HFF-Myc (cell line): ENCODE data around the gene NFS1.

ENCODE experiments used
- DNase-seq: peaks from one replicate; pipeline ENCODE4 v3.0.0-alpha.2; 2011; ENCODE audit warnings: low read depth; ENCODE audit errors: extremely low read depth
- H3K4me3 ChIP-seq: replicated peaks from 2 replicates; pipeline ENCODE4 v1.5.1; 2011; ENCODE audit warnings: low read depth, mild to moderate bottlenecking, control low read depth, low read length
- TF ChIP-seq, protein P1 (sequence below): IDR thresholded peaks from 2 replicates; pipeline ENCODE4 v1.5.1; 2012; ENCODE audit warnings: mild to moderate bottlenecking, low read depth, low read length, control low read depth; ENCODE audit errors: missing control alignments

The NFS1 gene

DNA sequence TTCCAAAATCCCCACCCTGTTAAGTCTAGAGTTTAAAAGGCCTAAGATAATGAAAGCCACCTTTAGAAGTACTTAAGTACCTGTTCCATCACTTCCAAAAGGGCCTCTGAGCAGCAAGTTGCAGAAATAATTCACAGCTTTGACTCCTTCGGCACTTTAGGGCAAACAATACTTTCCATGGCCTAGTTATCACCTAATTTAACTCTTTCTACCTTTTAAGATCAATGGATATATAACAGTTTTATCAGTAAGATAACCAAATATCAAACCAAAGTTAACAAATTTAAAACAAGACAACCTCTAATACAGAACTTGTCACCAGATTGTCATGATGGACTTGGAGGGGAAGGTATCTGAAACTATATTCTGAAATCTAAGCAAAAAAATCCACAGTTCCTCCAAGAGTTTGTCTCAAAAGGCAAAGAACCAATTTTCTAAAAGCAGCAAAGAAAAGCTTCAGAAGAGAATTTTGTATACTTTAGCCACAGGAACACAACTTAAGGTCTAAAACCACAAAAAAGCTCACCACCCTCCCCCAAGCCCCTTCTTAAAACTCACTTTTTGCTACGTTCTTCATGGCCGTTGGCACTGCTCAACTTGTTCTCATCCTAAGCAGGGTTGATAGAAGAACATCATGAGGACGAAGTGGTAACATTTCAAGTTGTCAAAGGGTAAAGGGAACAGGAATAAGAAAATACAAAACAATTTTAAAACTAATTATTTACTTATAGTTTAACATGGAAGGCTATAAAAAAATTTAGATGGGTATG lies 39.4 kb upstream of the NFS1 start:
- peak overlapping the region; percentile 92 for H3K4me3 ChIP-seq
- DNase-seq = no peak
- TF ChIP-seq, protein P1, sequence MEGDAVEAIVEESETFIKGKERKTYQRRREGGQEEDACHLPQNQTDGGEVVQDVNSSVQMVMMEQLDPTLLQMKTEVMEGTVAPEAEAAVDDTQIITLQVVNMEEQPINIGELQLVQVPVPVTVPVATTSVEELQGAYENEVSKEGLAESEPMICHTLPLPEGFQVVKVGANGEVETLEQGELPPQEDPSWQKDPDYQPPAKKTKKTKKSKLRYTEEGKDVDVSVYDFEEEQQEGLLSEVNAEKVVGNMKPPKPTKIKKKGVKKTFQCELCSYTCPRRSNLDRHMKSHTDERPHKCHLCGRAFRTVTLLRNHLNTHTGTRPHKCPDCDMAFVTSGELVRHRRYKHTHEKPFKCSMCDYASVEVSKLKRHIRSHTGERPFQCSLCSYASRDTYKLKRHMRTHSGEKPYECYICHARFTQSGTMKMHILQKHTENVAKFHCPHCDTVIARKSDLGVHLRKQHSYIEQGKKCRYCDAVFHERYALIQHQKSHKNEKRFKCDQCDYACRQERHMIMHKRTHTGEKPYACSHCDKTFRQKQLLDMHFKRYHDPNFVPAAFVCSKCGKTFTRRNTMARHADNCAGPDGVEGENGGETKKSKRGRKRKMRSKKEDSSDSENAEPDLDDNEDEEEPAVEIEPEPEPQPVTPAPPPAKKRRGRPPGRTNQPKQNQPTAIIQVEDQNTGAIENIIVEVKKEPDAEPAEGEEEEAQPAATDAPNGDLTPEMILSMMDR = no peak

DNA sequence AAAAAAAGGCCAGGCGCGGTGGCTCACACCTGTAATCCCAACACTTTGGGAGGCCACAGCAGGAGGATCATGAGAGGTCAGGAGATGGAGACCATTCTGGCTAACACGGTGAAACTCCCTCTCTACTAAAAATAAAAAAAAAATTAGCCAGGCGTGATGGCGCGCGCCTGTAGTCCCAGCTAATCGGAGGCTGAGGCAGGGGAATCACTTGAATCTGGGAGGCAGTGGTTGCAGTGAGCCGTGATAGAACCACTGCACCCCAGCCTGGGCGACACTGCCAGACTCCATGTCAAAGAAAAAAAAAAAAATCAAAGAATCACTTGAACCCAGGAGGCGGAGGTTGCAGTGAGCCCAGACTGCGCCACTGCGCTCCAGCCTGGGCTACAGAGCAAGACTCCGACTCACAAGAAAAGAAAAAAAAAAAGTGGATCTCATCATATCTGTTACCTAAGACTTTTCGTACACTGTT lies 38.7 kb upstream of the NFS1 start:
- TF ChIP-seq, protein P1 = no peak
- peak overlapping the region; percentile 92 for H3K4me3 ChIP-seq
- no peak for DNase-seq

DNA sequence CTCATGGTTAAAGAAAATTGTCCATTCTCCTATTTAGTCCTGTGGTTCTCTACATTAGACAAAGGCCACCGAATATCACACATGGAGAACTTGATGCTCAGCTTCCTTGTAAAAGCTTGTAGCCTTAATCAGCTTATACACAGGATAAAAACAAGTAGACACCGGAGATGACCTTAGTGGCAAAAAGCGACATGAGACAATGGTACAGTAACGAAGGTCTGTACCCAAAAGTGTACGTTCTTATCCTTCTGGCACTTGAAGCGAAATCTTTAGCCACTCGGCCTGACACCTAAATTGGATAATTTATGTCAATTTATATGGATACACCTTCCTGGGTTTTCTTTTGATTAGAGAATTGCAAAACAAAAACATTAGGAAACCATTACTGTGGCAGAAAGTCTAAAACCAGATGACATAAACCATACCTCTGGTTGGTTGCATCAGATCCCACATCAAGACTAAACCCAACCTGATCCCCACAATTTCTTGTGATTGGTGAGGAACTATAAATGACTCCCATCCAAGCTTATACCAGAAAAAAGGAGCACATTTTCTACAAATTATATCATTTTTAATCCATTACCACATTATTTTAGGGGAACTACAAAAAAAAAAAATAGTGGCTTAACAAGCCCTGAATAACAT lies 36.8 kb upstream of the NFS1 start:
- DNase-seq = no peak
- TF ChIP-seq, protein P1 = no peak
- no peak overlapping the region; the same call in 1 of the 2 replicates for H3K4me3 ChIP-seq

DNA sequence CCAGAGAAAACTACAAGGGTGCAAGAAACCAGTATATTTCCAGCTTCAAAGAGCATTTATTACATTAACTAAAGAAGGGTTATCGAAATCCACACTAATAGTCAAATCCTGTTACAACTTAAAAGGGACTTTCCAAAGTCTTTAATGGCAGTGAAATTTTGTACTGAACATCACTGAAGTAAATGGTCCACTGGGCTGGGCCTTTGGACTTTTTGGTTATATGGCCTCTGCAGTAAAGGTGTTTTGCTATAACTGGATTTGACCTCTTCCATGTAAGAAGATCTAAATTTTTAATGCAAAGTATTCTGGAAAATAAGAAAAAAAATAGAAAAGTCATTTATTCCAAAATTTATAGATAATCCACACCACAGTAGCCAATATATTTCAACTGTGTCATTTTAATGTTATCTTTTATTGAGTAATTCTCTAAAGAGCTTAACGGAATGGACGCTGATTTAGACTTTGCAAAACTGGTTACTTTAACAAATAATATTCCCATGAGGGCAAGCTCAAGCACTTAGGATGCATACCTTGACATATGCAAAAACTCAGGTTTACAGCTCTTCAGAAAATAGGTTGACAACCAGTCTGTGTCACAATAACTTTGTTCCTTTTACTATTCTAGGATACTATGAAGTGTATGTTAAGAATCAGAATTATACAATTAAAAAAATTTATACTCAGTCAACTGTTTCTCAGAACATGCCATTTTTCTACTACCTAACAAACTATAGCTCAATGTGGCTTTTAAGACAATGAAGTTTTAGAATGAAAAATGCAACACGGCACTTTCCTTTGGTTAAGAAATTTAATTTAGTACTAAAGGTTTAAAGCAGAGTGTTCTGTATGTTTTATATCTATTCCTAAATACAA lies 35.9 kb upstream of the NFS1 start:
- no peak for DNase-seq
- no peak overlapping the region for H3K4me3 ChIP-seq

DNA sequence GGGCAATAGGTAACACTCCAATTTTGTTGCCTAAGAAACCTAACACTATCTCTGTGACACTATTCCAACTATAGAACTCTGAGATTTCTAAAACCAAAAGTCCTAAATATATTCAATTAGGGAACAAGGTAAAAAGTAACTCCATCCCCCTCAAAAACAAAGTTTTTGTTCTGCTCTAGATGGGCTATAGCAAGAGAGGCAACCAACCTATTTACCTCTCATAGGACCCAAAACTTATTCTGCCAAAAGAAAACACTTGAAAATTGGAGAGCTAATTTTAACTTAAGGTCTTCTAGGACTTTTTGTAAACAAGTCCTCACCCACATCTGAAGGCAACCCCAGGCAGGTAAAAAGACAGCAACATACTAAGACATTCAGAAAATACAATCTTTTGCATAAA lies 35.2 kb upstream of the NFS1 start:
- TF ChIP-seq, protein P1 = no peak

More for the DNA sequence above, 35.9 kb upstream of the NFS1 start:
- TF ChIP-seq, protein P1 = no peak

DNA sequence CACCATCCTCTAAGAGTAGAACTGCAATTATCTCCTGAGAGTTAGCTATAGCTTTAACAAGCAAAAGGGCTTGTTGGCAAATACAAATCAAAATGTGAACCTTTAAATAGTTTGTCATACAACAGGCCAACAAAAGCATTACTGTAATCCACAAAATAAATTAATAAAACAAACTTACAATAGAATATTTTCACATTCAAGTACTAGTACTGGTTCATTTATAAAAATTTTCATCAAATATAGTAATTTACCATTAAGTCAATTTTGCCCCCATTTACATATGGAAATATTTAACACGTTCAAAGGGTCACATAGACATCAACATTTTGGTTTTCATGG lies 33.5 kb upstream of the NFS1 start:
- no peak for DNase-seq
- TF ChIP-seq, protein P1 = no peak
- no peak overlapping the region for H3K4me3 ChIP-seq

More for the DNA sequence above, 35.2 kb upstream of the NFS1 start:
- H3K4me3 ChIP-seq = no peak overlapping the region
- no peak for DNase-seq
